Pancreas (tissue), 10 donors: ENCODE data around the gene ORAI3. TPM values are rescaled to one million over a fixed set of nuclear protein-coding genes. Genes with fewer than 3 reads are reported as not detected.

Experiments
- ATAC-seq, 4 donors: fragments of 200-7000 bp; cut with Tn5 transposase; one replicate each; pipeline versions ENCODE4 v1.8.0 to v1.9.1; 2020; ENCODE audit warnings: mild to moderate bottlenecking in 4 of 4, moderate library complexity in 4 of 4
- DNase-seq, 6 donors: peaks; one replicate each; pipeline ENCODE4 v3.0.0-alpha.2; 2020
- FAIRE-seq: peaks from 2 replicates; lab custom pipeline; 2012; peaks lifted over from hg19 to GRCh38; lab: Jason Lieb, UNC
- H3K27ac ChIP-seq, 4 donors: fragments of 200-600 bp; sonication (generic); 1 replicate in 3 of 4; 2 replicates in 1 of 4; pipeline versions ENCODE4 v1.5.0 to v1.8.0; 2020
- H3K27me3 ChIP-seq, 4 donors: fragments of 200-600 bp; one replicate each; pipeline ENCODE4 v1.8.0; 2021
- H3K36me3 ChIP-seq, 3 donors: fragments of 200-600 bp; sonication (generic) in 1 of 3; one replicate each; pipeline versions ENCODE4 v1.5.0 to v1.8.0; 2020 to 2021
- H3K4me1 ChIP-seq, 3 donors: fragments of 200-600 bp; one replicate each; pipeline ENCODE4 v1.8.0; 2021
- H3K4me3 ChIP-seq, 4 donors: fragments of 200-600 bp; sonication (generic) in 2 of 4; one replicate each; pipeline versions ENCODE4 v1.5.0 to v1.8.0; 2020 to 2021
- H3K9me3 ChIP-seq, 4 donors: fragments of 200-600 bp; one replicate each; pipeline ENCODE4 v1.8.0; 2021
- WGBS, 2 donors: extraction: QIAGEN DNeasy Blood & Tissue Kit; methylation state at CpG; one replicate each; pipeline ENCODE4 v1.1.7; 2013; 5-methylcytosine and 5-hydroxymethylcytosine counted together
- intact Hi-C, 3 donors: fragments of 100-400 bp; cut with DNase I; formaldehyde crosslinking; loops; one replicate each; pipeline versions ENCODE4 v1.11.1 to v1.14.2; 2022
- polyA plus RNA-seq, 2 donors: library from polyadenylated mRNA; stranded (reverse); fragments of 200-250 nt; gene quantifications; one replicate each; pipeline ENCODE4 v1.2.3, GENCODE V29; 2013
- total RNA-seq, 6 donors: library from RNA; stranded (reverse); fragmentation: NEBNext Ultra II Directional in 4 of 6; extraction: Animal tissue kit (Norgen Biotek cat#: 25700) in 4 of 6; gene quantifications; one replicate each; pipeline versions ENCODE4 v1.2.1 to v1.2.4, GENCODE V29; 2021 to 2023
- TF ChIP-seq, protein P1 (sequence below), 4 donors: fragments of 200-600 bp; sonication (generic) in 3 of 4; IDR thresholded peaks; one replicate each; pipeline versions ENCODE4 v1.5.0 to v1.8.0; 2021; ENCODE audit warnings: antibody characterized with exemption in 4 of 4
- donor health status: healthy with polysubstance abuse.
- donor health status: DM: no; HTN: no; CAD: no; lungs with moderate emphysema.
- donor health status: DM: no; HTN: no; CAD: no.
- donor health status: control.
- donor health status: control.
- donor health status: Bipolar disorder and iron deficiency.
- donor health status: DM: yes; HTN: yes; CAD: no.
- donor health status: DM: no; HTN: no; CAD: no.
- donor health status: DM: no; HTN: no; CAD: no.
- donor health status: DM: yes; HTN: yes; CAD: no.

The ORAI3 gene
- total and polyA plus RNA-seq, 8 donors, result 8.6 to 12.5 (median 10.4) TPM

DNA sequence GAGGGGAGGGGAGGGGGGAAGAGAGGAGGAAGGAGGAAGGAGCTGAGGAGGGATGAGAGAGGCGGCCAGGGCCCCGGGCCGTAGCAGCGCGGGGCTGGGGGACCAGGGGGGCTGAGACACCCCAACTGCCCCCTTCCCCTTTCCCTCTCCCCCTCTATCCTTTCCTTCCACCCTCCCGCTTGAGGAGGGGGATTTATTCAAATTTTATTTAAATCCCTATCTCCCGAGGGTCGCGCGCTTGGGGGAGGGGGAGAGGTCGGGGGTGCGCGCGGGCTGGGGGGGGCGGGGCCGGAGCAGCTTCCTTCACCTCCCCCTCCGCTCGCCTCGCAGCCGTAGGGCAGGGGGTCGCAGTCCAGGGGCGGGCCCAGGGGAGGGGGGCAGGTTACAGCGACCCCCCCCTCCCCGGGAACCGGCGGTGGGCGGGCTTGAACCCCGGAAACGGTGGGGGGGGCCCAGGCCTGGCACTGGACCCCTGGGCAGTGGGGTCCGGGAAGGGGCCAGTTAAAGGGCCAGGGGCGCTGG lies 25.3 kb upstream of the ORAI3 start, which contains the start of gene FBXL19:
Gene FBXL19, plus strand, starts transcription at position 19 of the 522 bp plus-strand sequence. CDS start 2,183 bp downstream, outside the sequence.
- H3K9me3 ChIP-seq, result no peaks in the 10 kb centered on the region
- ATAC-seq (no peak), DNase-seq (peak in 5 of 6 donors; percentile 61 to 83 (median 69)), FAIRE-seq (no peak)
- peak within 1 kb of the TSS; percentile 48 to 70 (median 56) for H3K4me3 ChIP-seq
- H3K27me3 ChIP-seq, result no peaks in the 10 kb centered on the region
- no peaks in the 10 kb centered on the region for H3K4me1 ChIP-seq
- TF ChIP-seq, protein P1, sequence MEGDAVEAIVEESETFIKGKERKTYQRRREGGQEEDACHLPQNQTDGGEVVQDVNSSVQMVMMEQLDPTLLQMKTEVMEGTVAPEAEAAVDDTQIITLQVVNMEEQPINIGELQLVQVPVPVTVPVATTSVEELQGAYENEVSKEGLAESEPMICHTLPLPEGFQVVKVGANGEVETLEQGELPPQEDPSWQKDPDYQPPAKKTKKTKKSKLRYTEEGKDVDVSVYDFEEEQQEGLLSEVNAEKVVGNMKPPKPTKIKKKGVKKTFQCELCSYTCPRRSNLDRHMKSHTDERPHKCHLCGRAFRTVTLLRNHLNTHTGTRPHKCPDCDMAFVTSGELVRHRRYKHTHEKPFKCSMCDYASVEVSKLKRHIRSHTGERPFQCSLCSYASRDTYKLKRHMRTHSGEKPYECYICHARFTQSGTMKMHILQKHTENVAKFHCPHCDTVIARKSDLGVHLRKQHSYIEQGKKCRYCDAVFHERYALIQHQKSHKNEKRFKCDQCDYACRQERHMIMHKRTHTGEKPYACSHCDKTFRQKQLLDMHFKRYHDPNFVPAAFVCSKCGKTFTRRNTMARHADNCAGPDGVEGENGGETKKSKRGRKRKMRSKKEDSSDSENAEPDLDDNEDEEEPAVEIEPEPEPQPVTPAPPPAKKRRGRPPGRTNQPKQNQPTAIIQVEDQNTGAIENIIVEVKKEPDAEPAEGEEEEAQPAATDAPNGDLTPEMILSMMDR (IDR thresholded peaks at IDR 0.05), result no peak
- 0 to 2% methylated on average over 14 to 25 of the region's 31 CpGs for WGBS, 2 donors
- peak within 1 kb of the TSS; percentile 78 to 95 (median 88) for H3K27ac ChIP-seq
- H3K36me3 ChIP-seq, result no peaks in the 10 kb centered on the region
- intact Hi-C loops, result no loop called here

DNA sequence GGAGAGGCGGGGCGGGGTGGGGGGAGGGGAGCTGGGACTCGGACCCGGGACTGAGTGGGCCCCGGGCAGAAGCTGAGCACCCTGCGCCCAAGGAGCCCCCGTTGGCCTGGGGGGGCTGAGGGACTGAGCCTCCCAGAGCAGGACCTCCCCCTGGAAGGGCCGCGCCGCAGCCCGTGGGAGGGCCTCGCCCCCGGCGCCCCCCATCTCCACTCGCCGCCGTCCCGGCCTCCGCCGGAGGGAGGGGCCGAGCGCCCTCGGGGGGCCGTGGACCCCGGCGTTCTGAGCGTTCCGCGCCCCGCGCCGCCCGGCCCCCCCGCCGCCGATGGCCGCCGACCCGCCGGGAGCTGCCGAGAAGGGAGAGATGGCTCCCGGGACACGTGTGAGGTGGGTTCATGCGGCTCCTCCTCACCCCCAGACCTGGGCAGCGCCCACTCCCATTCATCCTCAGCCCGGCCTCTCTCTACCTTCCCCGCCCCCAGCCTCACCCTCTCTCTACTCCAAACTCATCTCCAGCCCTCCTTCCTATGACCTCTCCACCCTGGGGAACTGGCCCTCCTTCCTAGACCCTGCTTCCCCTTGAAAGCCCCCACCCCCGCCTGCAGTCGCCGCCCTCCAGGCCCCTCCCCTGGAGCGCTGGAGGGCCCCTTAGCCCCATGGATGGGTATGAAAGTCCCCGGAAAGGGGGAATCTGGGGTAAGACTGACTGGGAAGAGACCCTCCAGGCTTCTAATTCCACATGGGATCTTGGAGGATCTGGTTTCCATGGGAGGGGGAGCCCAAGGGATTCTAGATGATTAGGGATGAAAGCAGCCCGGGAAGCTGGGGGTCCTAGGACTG lies 24.6 kb upstream of the ORAI3 start:
- Histone ChIP-seq H3K27ac (peak overlapping the region in 2 of 4 donors; percentile 41), H3K4me3 (peak overlapping the region; percentile 48 to 70 (median 56)), H3K27me3 (no peaks in the 10 kb centered on the region), H3K36me3 (no peaks in the 10 kb centered on the region), H3K4me1 (no peaks in the 10 kb centered on the region), H3K9me3 (no peaks in the 10 kb centered on the region)
- FAIRE-seq, result no peak
- WGBS, 2 donors, result 8 to 43% methylated on average over 8 to 53 of the region's 53 CpGs
- peak in 4 of 6 donors; percentile 52 to 86 (median 62) for DNase-seq
- intact Hi-C loops, result no loop called here
- TF ChIP-seq, protein P1 (IDR thresholded peaks at IDR 0.05), result no peak
- no peak for ATAC-seq

DNA sequence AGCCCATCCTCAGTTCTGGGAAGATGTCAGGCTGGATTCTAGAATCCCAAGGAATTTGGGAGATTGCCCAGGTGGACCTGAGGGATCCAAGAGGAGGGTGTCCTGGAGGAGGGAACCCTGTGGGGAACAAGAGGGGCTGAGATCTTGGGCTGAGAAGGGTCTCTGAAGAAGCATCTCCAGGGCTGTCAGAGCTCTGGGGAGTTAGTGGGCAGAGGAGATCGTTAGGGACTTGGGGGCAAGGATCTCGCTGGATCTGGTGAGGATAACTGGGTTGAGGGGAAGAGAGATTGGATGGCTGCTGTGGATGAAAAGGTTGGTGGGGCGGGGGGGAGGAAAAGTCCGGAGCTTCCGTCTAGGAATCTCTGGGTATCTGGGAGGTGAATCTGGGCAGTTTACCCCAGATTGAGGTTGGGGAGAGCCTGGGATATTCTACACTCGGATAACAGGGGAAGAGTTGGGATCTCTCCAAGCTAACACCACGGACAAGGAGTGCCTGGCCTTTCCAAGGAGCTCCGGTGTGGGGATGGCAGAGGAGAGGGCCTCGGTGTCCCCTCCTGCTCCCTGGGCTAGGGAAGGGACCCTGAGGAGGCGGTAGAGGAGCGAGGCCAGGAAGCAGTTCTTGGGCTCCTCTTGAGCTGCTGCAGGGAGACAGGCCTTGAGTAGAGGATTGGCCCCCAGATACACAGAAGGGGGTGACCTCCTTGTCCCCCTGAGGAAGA lies 23.8 kb upstream of the ORAI3 start:
- ATAC-seq, result no peak
- Histone ChIP-seq H3K4me3 (peak overlapping the region in 1 of 4 donors; percentile 70), H3K27ac (no peak overlapping the region), H3K36me3 (no peaks in the 10 kb centered on the region), H3K9me3 (no peaks in the 10 kb centered on the region), H3K4me1 (no peaks in the 10 kb centered on the region), H3K27me3 (no peaks in the 10 kb centered on the region)
- no peak for FAIRE-seq
- WGBS, 2 donors, result 70 to 75% methylated on average over 11 of the region's 11 CpGs
- TF ChIP-seq, protein P1 (IDR thresholded peaks at IDR 0.05), result no peak
- peak in 2 of 6 donors; percentile 40 to 66 for DNase-seq
- intact Hi-C loops, result no loop called here

DNA sequence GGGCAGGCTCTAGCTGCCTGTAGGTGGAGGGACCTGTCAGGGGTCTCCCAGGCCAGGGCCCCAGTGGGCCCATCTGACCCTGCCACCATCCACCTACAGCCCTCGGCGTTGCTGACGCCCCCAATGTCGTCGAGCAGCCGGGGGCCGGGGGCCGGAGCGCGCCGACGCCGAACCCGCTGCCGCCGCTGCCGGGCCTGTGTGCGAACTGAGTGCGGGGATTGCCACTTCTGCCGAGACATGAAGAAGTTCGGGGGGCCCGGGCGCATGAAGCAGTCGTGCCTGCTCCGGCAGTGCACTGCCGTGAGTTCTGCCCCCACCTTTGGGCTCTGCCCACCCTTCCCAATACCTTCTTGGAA lies 23.3 kb upstream of the ORAI3 start:
- WGBS, 2 donors, result 90 to 94% methylated on average over 26 of the region's 26 CpGs
- Histone ChIP-seq H3K36me3 (no peaks in the 10 kb centered on the region), H3K27me3 (no peaks in the 10 kb centered on the region), H3K27ac (no peak overlapping the region), H3K4me3 (no peak overlapping the region), H3K4me1 (no peaks in the 10 kb centered on the region), H3K9me3 (no peaks in the 10 kb centered on the region)
- DNase-seq (peak in 3 of 6 donors; percentile 33 to 79 (median 48)), ATAC-seq (no peak), FAIRE-seq (no peak)
- TF ChIP-seq, protein P1 (IDR thresholded peaks at IDR 0.05), result no peak
- intact Hi-C loops, result no loop called here
